Measurements from ENCODE around the gene TBC1D22B.
A peak's percentile ranks its signal among the peaks of the same experiment; 100 is the strongest.
"Not testable (repeated sequence)": the region's sequence is repeated elsewhere in the genome, so short reads cannot be mapped to it uniquely, and the experiment has no call there.

The TBC1D22B gene

GRCh38 chr6:37321516-37322415 is 64.2 kb downstream of the TBC1D22B start:
- no peak for DNase-seq (ENCODE audit: low spot score)

- no peak for DNase-seq (ENCODE audit: low spot score)
These were observed 66.0 kb downstream of the TBC1D22B start for GRCh38 chr6:37323580-37323979.

GRCh38 chr6:37324131-37325033 is 66.8 kb downstream of the TBC1D22B start:
- DNase-seq (ENCODE audit: low spot score) = no peak

GRCh38 chr6:37330345-37330744 is 72.8 kb downstream of the TBC1D22B start:
- not testable (repeated sequence) for DNase-seq (ENCODE audit: low spot score)

GRCh38 chr6:37331047-37331446 is 73.5 kb downstream of the TBC1D22B start:
- no peak for DNase-seq (ENCODE audit: low spot score)

GRCh38 chr6:37332894-37333293 is 75.3 kb downstream of the TBC1D22B start:
- DNase-seq (ENCODE audit: low spot score) = no peak

GRCh38 chr6:37334047-37334446 is 76.5 kb downstream of the TBC1D22B start:
- DNase-seq (ENCODE audit: low spot score) = no peak

GRCh38 chr6:37338317-37338716 is 80.7 kb downstream of the TBC1D22B start:
- not testable (repeated sequence) for DNase-seq (ENCODE audit: low spot score)

GRCh38 chr6:37338745-37339255 is 81.2 kb downstream of the TBC1D22B start:
- DNase-seq (ENCODE audit: low spot score) = no peak

GRCh38 chr6:37339741-37340638 is 82.4 kb downstream of the TBC1D22B start:
- no peak for DNase-seq (ENCODE audit: low spot score)

- no peak for DNase-seq (ENCODE audit: low spot score)
These were observed 83.0 kb downstream of the TBC1D22B start for GRCh38 chr6:37340639-37340943.

GRCh38 chr6:37343248-37343647 is 85.7 kb downstream of the TBC1D22B start:
- no peak for DNase-seq (ENCODE audit: low spot score)

GRCh38 chr6:37344308-37344707 is 86.7 kb downstream of the TBC1D22B start:
- no peak for DNase-seq (ENCODE audit: low spot score)

- not testable (repeated sequence) for DNase-seq (ENCODE audit: low spot score)
These were observed 88.2 kb downstream of the TBC1D22B start for GRCh38 chr6:37345804-37346203.

GRCh38 chr6:37347177-37347576 is 89.6 kb downstream of the TBC1D22B start:
- no peak for DNase-seq (ENCODE audit: low spot score)

GRCh38 chr6:37347670-37348111 is 90.1 kb downstream of the TBC1D22B start:
- DNase-seq (ENCODE audit: low spot score) = no peak

- DNase-seq (ENCODE audit: low spot score) = no peak
These were observed 93.5 kb downstream of the TBC1D22B start for GRCh38 chr6:37351027-37351426.

- no peak for DNase-seq (ENCODE audit: low spot score)
These were observed 94.8 kb downstream of the TBC1D22B start for GRCh38 chr6:37352384-37352783.

- DNase-seq (ENCODE audit: low spot score) = peak; percentile 83
These were observed 96.4 kb downstream of the TBC1D22B start, which contains the start of gene RNF8 for GRCh38 chr6:37353761-37354525. TSS of gene RNF8 (plus strand) at chr6:37353983. CDS start at chr6:37354165, 182 bp downstream.

GRCh38 chr6:37354526-37355384 is 97.2 kb downstream of the TBC1D22B start:
- DNase-seq (ENCODE audit: low spot score) = peak; percentile 16

All from HuH-7 (cell line).